ENCODE results near the gene TP53I11.
A peak's percentile ranks its signal among the peaks of the same experiment; 100 is the strongest.

The TP53I11 gene

DNA sequence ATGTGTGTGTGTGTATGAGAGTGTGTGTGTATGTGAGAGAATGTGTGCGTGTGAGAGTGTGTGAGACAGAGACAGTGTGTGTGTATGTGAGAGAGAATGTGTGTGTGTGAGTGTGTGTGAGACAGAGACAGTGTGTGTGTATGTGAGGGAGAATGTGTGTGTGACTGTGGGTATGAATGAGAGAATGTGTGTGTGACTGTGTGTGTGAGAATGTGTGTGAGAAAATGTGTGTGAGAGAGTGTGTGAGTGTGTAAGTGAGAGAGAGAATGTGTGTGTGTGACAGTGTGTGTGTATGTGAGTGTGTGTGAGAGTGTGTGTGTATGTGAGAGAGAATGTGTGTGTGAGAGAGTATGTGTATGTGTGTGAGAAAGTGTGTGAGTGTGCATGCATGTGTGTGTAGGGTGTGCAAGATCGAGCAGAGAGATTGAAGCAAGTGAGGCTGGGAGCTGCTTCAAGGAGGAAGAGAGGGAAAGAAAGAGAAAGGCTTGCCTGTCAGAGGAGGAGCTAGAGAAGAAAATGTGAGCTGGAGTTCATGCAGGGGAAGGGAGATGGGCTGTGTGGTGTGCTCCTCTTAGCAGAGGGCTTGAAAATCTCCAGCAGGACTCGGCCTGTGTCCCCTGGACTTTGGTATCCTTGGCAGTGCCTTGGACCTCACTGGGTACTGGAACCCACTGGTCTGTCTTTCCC, 27.7 kb upstream of the TP53I11 start:
- DNase-seq: no peak

- peak; percentile 15 for DNase-seq
Measured at GRCh38 chr11:44977493-44977984, 26.9 kb upstream of the TP53I11 start.

DNA sequence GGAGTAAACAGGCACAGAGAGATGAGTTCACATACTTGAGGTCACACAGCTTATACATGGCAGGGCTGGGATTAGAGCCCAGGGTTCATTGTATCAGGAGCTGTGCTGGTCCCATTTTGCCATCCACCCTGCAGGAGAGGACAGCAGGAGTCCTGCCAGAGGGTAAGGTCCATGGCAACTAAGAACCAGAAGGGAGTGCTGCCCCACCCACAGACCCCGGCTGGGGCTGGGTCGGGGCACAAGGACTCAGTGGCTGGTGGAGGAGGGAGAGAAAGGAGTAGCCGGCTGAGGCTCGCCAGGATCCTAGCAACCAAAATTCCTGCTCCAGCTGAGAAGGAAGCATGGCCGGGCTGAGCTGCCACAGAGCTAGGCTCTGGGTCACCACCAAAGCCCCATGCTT, 25.9 kb upstream of the TP53I11 start:
- no peak for DNase-seq

- no peak for DNase-seq
Measured at GRCh38 chr11:44974402-44975000, 23.8 kb upstream of the TP53I11 start.

GRCh38 chr11:44973632-44974401, 23.1 kb upstream of the TP53I11 start:
- no peak for DNase-seq

GRCh38 chr11:44972746-44973435, 22.2 kb upstream of the TP53I11 start:
- DNase-seq: no peak

GRCh38 chr11:44971185-44971584, 20.5 kb upstream of the TP53I11 start:
- DNase-seq: no peak

DNA sequence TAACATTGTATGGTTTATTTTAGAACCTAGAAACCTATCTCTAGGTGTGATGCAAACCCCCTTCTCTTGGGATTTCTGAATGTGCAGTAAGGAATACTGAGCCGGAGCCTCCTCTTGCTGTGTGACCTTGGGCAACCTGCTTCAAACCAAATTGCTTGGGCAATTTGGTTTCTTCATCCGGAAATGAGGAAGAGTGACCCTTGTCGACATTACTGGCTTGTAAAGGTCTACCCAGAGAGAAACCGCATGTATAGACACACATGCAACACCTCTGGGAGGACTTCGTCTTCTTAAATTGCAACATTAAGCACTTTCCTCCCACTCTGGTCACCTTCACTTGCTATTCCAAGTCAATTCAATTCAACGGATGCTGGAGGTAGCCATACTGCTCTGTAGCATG, 19.6 kb upstream of the TP53I11 start:
- DNase-seq: no peak

- DNase-seq: no peak
Measured at GRCh38 chr11:44969651-44970252, 19.1 kb upstream of the TP53I11 start.

GRCh38 chr11:44968510-44968909, 17.8 kb upstream of the TP53I11 start:
- DNase-seq: no peak

DNA sequence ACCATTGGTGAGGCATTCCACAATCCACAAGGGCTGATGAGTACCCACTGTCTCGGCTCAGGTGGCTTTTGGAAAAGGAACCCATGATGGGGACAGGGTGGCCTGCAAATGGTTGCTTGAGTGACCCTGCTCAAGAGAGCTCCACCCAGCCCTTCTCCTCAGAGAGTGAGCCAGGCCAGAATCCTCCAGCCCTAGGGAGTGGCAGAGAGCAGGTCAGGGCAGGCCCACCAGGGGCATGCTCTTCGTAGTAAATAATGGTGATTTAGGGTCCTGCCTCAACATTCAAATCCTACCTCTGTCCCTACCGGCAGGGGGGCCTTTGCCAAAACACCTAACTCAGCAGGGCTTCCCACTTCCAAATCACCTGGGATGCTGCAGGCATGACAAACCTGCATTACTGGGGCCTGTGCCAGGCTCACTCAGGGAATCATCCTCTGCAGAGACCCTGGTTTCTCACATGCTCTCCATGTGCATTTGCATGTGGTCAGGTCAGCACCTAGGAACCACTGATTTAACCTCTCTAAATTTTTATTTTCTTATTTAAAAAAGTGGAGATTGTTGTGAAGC, 17.3 kb upstream of the TP53I11 start:
- no peak for DNase-seq

DNA sequence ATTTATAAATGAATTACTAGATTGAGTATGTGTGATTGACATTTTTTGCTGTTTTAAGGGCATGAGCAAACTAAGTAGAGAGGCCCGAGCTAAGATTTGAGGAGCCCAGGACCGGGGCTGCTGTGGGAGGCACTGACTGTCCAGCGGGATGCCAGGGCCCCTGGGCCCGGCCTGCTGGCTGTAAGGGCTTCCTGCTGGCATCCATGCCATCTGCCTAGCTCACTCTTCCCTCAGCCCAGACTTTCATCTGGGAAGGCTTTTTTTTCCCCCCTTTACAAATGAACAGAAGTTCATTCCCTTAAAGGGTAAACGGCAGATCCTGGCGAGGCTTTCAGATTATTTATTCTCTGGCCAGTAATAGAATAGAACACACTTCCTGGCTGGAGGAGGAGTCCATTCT, 16.0 kb upstream of the TP53I11 start:
- no peak for DNase-seq

GRCh38 chr11:44964526-44965209, 14.0 kb upstream of the TP53I11 start:
- no peak for DNase-seq

GRCh38 chr11:44963948-44964347, 13.3 kb upstream of the TP53I11 start:
- no peak for DNase-seq

- no peak for DNase-seq
Measured at GRCh38 chr11:44963136-44963535, 12.5 kb upstream of the TP53I11 start.

GRCh38 chr11:44962464-44962863, 11.8 kb upstream of the TP53I11 start:
- no peak for DNase-seq

- DNase-seq: no peak
Measured at GRCh38 chr11:44960200-44960845, 9.6 kb upstream of the TP53I11 start.

GRCh38 chr11:44959064-44959463, 8.4 kb upstream of the TP53I11 start:
- no peak for DNase-seq

DNA sequence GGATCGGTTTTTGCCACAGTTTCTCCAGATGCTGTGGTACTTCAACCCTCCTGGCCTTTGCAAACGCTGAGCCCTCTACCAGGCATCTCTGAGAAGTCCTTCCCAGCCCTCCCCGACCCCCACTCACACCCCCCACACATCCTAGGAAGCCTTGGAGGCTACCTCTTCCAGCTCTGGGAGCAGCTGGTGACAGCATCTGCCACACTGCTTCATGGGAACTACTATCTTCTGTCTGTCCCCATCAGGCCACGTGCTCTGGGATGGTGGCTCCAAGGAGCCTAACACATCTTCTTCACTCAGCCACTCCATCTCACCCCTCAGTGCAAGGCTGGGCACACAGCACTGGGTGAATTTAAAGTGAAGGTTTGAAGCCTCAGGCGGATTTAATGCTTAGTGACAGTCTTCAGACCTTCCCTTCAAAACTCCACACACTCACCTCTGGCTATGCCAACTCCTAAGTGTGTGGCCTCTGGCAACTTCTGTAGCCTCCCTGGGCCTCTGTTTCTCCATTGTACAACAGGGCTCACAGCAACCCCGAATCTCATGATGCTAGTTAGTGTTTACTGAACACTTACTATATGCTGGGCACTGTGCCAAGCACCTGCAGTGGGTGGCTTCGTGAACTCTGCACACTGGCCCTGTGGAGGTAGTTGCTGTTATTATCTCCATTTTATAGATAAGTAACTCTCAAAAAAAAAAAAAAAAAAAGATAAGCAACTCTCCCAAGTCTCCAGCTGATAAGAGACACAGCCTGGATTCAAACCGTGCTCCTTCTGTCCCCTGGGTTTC, 7.3 kb upstream of the TP53I11 start:
- no peak for DNase-seq

GRCh38 chr11:44957040-44957515, 6.4 kb upstream of the TP53I11 start:
- no peak for DNase-seq
